CD4-positive, CD25-positive, alpha-beta regulatory T cell (primary cell): ENCODE data around the gene ZFP92. TPM values are rescaled to one million over a fixed set of nuclear protein-coding genes. Genes with fewer than 3 reads are reported as not detected.
A peak's percentile ranks its signal among the peaks of the same experiment; 100 is the strongest.

Experiments
- ATAC-seq, 2 donors: fragments of 150-1000 bp; cut with Tn5 transposase; one replicate each; pipeline ENCODE4 v1.10.0; 2021; ENCODE audit warnings: low read depth in 2 of 2, moderate number of reproducible peaks in 2 of 2, moderate library complexity in 1 of 2
- DNase-seq, 3 donors: peaks; one replicate each; pipeline versions ENCODE4 v3.0.0 to v3.0.0-alpha.2; 2012 to 2022; ENCODE audit warnings: mixed read lengths in 1 of 3
- H3K27ac ChIP-seq: one replicate; pipeline ENCODE4 v1.7.0; 2013; ENCODE audit warnings: mild to moderate bottlenecking, low read length; ENCODE audit not compliant: insufficient read depth, poor library complexity, severe bottlenecking
- H3K27me3 ChIP-seq: one replicate; pipeline ENCODE4 v1.7.0; 2013; ENCODE audit warnings: low read length; ENCODE audit not compliant: control insufficient read depth, insufficient read depth
- H3K36me3 ChIP-seq: one replicate; pipeline ENCODE4 v1.7.0; 2013; ENCODE audit warnings: mild to moderate bottlenecking, low read length, moderate library complexity; ENCODE audit not compliant: control insufficient read depth, insufficient read depth
- H3K4me1 ChIP-seq: 2 replicates; pipeline ENCODE4 v1.7.0; 2013; ENCODE audit warnings: mild to moderate bottlenecking, low read length; ENCODE audit not compliant: insufficient read depth, control insufficient read depth, poor library complexity, severe bottlenecking
- H3K4me3 ChIP-seq: one replicate; pipeline ENCODE4 v1.7.0; 2013; ENCODE audit warnings: low read depth, mild to moderate bottlenecking, low read length, moderate library complexity
- H3K9me3 ChIP-seq, 2 experiments: 1 replicate in 1 of 2; 2 replicates in 1 of 2; pipeline ENCODE4 v1.7.0; 2013; ENCODE audit warnings: low read length in 2 of 2, mild to moderate bottlenecking in 1 of 2, moderate library complexity in 1 of 2; ENCODE audit not compliant: control insufficient read depth in 2 of 2
- H3K27ac Mint-ChIP-seq, 3 donors: one replicate each; pipeline ENCODE4 v1.8.0; 2020 to 2022; ENCODE audit warnings: mild to moderate bottlenecking in 3 of 3, mixed read lengths in 3 of 3, moderate library complexity in 2 of 3
- H3K27me3 Mint-ChIP-seq: one replicate; pipeline ENCODE4 v1.8.0; 2022; ENCODE audit warnings: mild to moderate bottlenecking, mixed read lengths
- H3K36me3 Mint-ChIP-seq: one replicate; pipeline ENCODE4 v1.8.0; 2020; ENCODE audit warnings: mixed read lengths
- H3K4me1 Mint-ChIP-seq, 4 donors: one replicate each; pipeline ENCODE4 v1.8.0; 2020 to 2022; ENCODE audit warnings: mixed read lengths in 4 of 4, mild to moderate bottlenecking in 1 of 4
- H3K4me3 Mint-ChIP-seq, 4 donors: one replicate each; pipeline ENCODE4 v1.8.0; 2020 to 2022; ENCODE audit warnings: mild to moderate bottlenecking in 4 of 4, mixed read lengths in 4 of 4, moderate library complexity in 3 of 4
- H3K9me3 Mint-ChIP-seq, 7 donors: one replicate each; pipeline ENCODE4 v1.8.0; 2020 to 2022; ENCODE audit warnings: mixed read lengths in 7 of 7, mild to moderate bottlenecking in 3 of 7, moderate library complexity in 2 of 7
- polyA plus RNA-seq, 4 donors: library from polyadenylated mRNA; unstranded; fragments of 300-500 nt; fragmentation: Illumina TruSeq; gene quantifications; one replicate each; pipeline ENCODE4 v1.2.3, GENCODE V29; 2021
- total RNA-seq: library from RNA; stranded (reverse); gene quantifications from one replicate; pipeline ENCODE4 v1.2.3, GENCODE V29; 2022

Gene ZFP92
- total and polyA plus RNA-seq, 5 donors from 2014 or later: 0.03 to 0.22 (median 0.10) TPM; not detected in 1

- no peaks in the 10 kb centered on the region for H3K27me3 ChIP-seq
- H3K27me3 Mint-ChIP-seq: no peaks in the 10 kb centered on the region
- ATAC-seq: no peak
- no peak overlapping the region for H3K27ac ChIP-seq
- peaks cover 0 to 7% (median under 1%) of the 10 kb centered on the region in 4 donors for H3K4me1 Mint-ChIP-seq
- H3K4me3 Mint-ChIP-seq: no peak overlapping the region
- no peak overlapping the region for H3K27ac Mint-ChIP-seq
- H3K4me3 ChIP-seq: no peak overlapping the region
- H3K9me3 Mint-ChIP-seq: peaks cover 0 to 1% (median 0%) of the 10 kb centered on the region in 7 donors
- H3K4me1 ChIP-seq: no peaks in the 10 kb centered on the region
- H3K9me3 ChIP-seq: no peaks in the 10 kb centered on the region
- H3K36me3 ChIP-seq: no peaks in the 10 kb centered on the region
- no peak for DNase-seq
- no peaks in the 10 kb centered on the region for H3K36me3 Mint-ChIP-seq
Observed at GRCh38 chrX:153371256-153371655, 40.0 kb upstream of the ZFP92 start.

- no peaks in the 10 kb centered on the region for H3K4me1 ChIP-seq
- Mint-ChIP-seq H3K36me3 (peaks cover 3% of the 10 kb centered on the region), H3K4me1 (peaks cover 0 to 7% (median under 1%) of the 10 kb centered on the region in 4 donors), H3K4me3 (no peak overlapping the region), H3K27ac (peak overlapping the region in 1 of 3 donors; percentile 28), H3K9me3 (peaks cover 0 to 1% (median 0%) of the 10 kb centered on the region in 7 donors), H3K27me3 (peaks cover 5% of the 10 kb centered on the region)
- no peak overlapping the region for H3K4me3 ChIP-seq
- no peak overlapping the region for H3K27ac ChIP-seq
- H3K9me3 ChIP-seq: no peaks in the 10 kb centered on the region
- DNase-seq: no peak
- H3K36me3 ChIP-seq: no peaks in the 10 kb centered on the region
- no peak for ATAC-seq
- no peaks in the 10 kb centered on the region for H3K27me3 ChIP-seq
Observed at GRCh38 chrX:153372949-153373348, 38.3 kb upstream of the ZFP92 start.

- Histone ChIP-seq H3K9me3 (no peaks in the 10 kb centered on the region), H3K4me1 (no peaks in the 10 kb centered on the region), H3K4me3 (no peak overlapping the region), H3K36me3 (no peaks in the 10 kb centered on the region), H3K27ac (no peak overlapping the region), H3K27me3 (no peaks in the 10 kb centered on the region)
- Mint-ChIP-seq H3K36me3 (peaks cover 3% of the 10 kb centered on the region), H3K4me3 (no peak overlapping the region), H3K4me1 (peaks cover 0 to 7% (median under 1%) of the 10 kb centered on the region in 4 donors), H3K27ac (peak overlapping the region in 1 of 3 donors; percentile 77), H3K9me3 (peaks cover 0 to 1% (median 0%) of the 10 kb centered on the region in 7 donors), H3K27me3 (peaks cover 5% of the 10 kb centered on the region)
- DNase-seq: no peak
- ATAC-seq: no peak
Observed at GRCh38 chrX:153374426-153374825, 36.8 kb upstream of the ZFP92 start.

GRCh38 chrX:153375571-153375970 lies 35.7 kb upstream of the ZFP92 start:
- H3K27ac Mint-ChIP-seq: no peak overlapping the region
- H3K9me3 ChIP-seq: no peaks in the 10 kb centered on the region
- peaks cover 3% of the 10 kb centered on the region for H3K36me3 Mint-ChIP-seq
- ATAC-seq (no peak), DNase-seq (no peak)
- no peak overlapping the region for H3K4me3 ChIP-seq
- H3K4me1 Mint-ChIP-seq: peaks cover 0 to 7% (median under 1%) of the 10 kb centered on the region in 4 donors
- H3K27ac ChIP-seq: no peak overlapping the region
- no peak overlapping the region for H3K4me3 Mint-ChIP-seq
- H3K36me3 ChIP-seq: no peaks in the 10 kb centered on the region
- peaks cover 0 to 1% (median 0%) of the 10 kb centered on the region in 7 donors for H3K9me3 Mint-ChIP-seq
- peaks cover 5% of the 10 kb centered on the region for H3K27me3 Mint-ChIP-seq
- no peaks in the 10 kb centered on the region for H3K27me3 ChIP-seq
- no peaks in the 10 kb centered on the region for H3K4me1 ChIP-seq

- no peak for ATAC-seq
- H3K36me3 ChIP-seq: no peaks in the 10 kb centered on the region
- DNase-seq: no peak
- no peak overlapping the region for H3K27ac Mint-ChIP-seq
- H3K4me1 Mint-ChIP-seq: peaks cover 0 to 7% (median 0%) of the 10 kb centered on the region in 4 donors
- H3K27me3 Mint-ChIP-seq: peaks cover 5% of the 10 kb centered on the region
- H3K27ac ChIP-seq: no peak overlapping the region
- no peak overlapping the region for H3K4me3 ChIP-seq
- no peaks in the 10 kb centered on the region for H3K9me3 Mint-ChIP-seq
- H3K27me3 ChIP-seq: no peaks in the 10 kb centered on the region
- no peaks in the 10 kb centered on the region for H3K4me1 ChIP-seq
- peaks cover 3% of the 10 kb centered on the region for H3K36me3 Mint-ChIP-seq
- no peak overlapping the region for H3K4me3 Mint-ChIP-seq
- no peaks in the 10 kb centered on the region for H3K9me3 ChIP-seq
Observed at GRCh38 chrX:153377727-153378126, 33.5 kb upstream of the ZFP92 start.

GRCh38 chrX:153378607-153379006 lies 32.7 kb upstream of the ZFP92 start:
- Histone ChIP-seq H3K9me3 (no peaks in the 10 kb centered on the region), H3K27me3 (no peaks in the 10 kb centered on the region), H3K4me3 (no peak overlapping the region), H3K4me1 (no peaks in the 10 kb centered on the region), H3K27ac (no peak overlapping the region), H3K36me3 (no peaks in the 10 kb centered on the region)
- Mint-ChIP-seq H3K4me3 (no peak overlapping the region), H3K4me1 (peaks cover 0 to 3% (median 0%) of the 10 kb centered on the region in 4 donors), H3K36me3 (peaks cover 3% of the 10 kb centered on the region), H3K9me3 (no peaks in the 10 kb centered on the region), H3K27me3 (peaks cover 5% of the 10 kb centered on the region), H3K27ac (no peak overlapping the region)
- ATAC-seq (no peak), DNase-seq (no peak)

- Mint-ChIP-seq H3K36me3 (peaks cover 3% of the 10 kb centered on the region), H3K27me3 (peaks cover 5% of the 10 kb centered on the region), H3K27ac (no peak overlapping the region), H3K4me1 (no peaks in the 10 kb centered on the region), H3K9me3 (no peaks in the 10 kb centered on the region), H3K4me3 (no peak overlapping the region)
- Histone ChIP-seq H3K27ac (no peak overlapping the region), H3K4me3 (no peak overlapping the region), H3K9me3 (no peaks in the 10 kb centered on the region), H3K36me3 (no peaks in the 10 kb centered on the region), H3K27me3 (no peaks in the 10 kb centered on the region), H3K4me1 (no peaks in the 10 kb centered on the region)
- no peak for ATAC-seq
- no peak for DNase-seq
Observed at GRCh38 chrX:153379508-153379907, 31.8 kb upstream of the ZFP92 start.

- no peaks in the 10 kb centered on the region for H3K27me3 ChIP-seq
- H3K9me3 ChIP-seq: no peaks in the 10 kb centered on the region
- no peaks in the 10 kb centered on the region for H3K4me1 ChIP-seq
- no peaks in the 10 kb centered on the region for H3K4me1 Mint-ChIP-seq
- H3K36me3 ChIP-seq: no peaks in the 10 kb centered on the region
- H3K27me3 Mint-ChIP-seq: peaks cover 5% of the 10 kb centered on the region
- H3K4me3 Mint-ChIP-seq: no peak overlapping the region
- ATAC-seq: no peak
- H3K9me3 Mint-ChIP-seq: no peaks in the 10 kb centered on the region
- H3K27ac Mint-ChIP-seq: no peak overlapping the region
- no peak for DNase-seq
- H3K27ac ChIP-seq: no peak overlapping the region
- H3K36me3 Mint-ChIP-seq: peaks cover 3% of the 10 kb centered on the region
- H3K4me3 ChIP-seq: no peak overlapping the region
Observed at GRCh38 chrX:153379971-153380581, 31.2 kb upstream of the ZFP92 start.
